Trophoblast cell (in vitro differentiated cells and primary cell): ENCODE data around the gene MAN1C1.

ENCODE experiments used
- DNase-seq, 2 donors: peaks; one replicate each; pipeline ENCODE4 v3.0.0-alpha.2; 2016
- H2AFZ ChIP-seq: 2 replicates; pipeline ENCODE4 v1.6.1; 2013; ENCODE audit warnings: low read length, moderate library complexity, mild to moderate bottlenecking; ENCODE audit not compliant: insufficient read depth, poor library complexity
- H2AK5ac ChIP-seq: 2 replicates; pipeline ENCODE4 v1.6.1; 2013; ENCODE audit warnings: mild to moderate bottlenecking, low read length
- H2BK120ac ChIP-seq: 2 replicates; pipeline ENCODE4 v1.6.1; 2013; ENCODE audit warnings: low read length, mild to moderate bottlenecking, moderate library complexity; ENCODE audit not compliant: insufficient read depth, poor library complexity
- H2BK12ac ChIP-seq: 2 replicates; pipeline ENCODE4 v1.6.1; 2013; ENCODE audit warnings: mild to moderate bottlenecking, low read length, moderate library complexity
- H2BK5ac ChIP-seq: 2 replicates; pipeline ENCODE4 v1.6.1; 2013; ENCODE audit warnings: low read length, low read depth, moderate library complexity, mild to moderate bottlenecking; ENCODE audit not compliant: poor library complexity
- H3K14ac ChIP-seq: 2 replicates; pipeline ENCODE4 v1.6.1; 2013; ENCODE audit warnings: mild to moderate bottlenecking, low read length
- H3K18ac ChIP-seq: 2 replicates; pipeline ENCODE4 v1.6.1; 2013; ENCODE audit warnings: mild to moderate bottlenecking, low read length
- H3K23ac ChIP-seq: 2 replicates; pipeline ENCODE4 v1.6.1; 2013; ENCODE audit warnings: low read length
- H3K27ac ChIP-seq: 2 replicates; pipeline ENCODE4 v1.5.1; 2013; ENCODE audit warnings: low read depth, mild to moderate bottlenecking, inconsistent platforms, low read length, moderate library complexity
- H3K27me3 ChIP-seq: 2 replicates; pipeline ENCODE4 v1.6.1; 2013; ENCODE audit warnings: inconsistent platforms, mild to moderate bottlenecking, low read length, moderate library complexity; ENCODE audit not compliant: insufficient read depth
- H3K36me3 ChIP-seq, 2 experiments: 1 replicate in 1 of 2; 2 replicates in 1 of 2; pipeline ENCODE4 v1.6.1; 2013; ENCODE audit warnings: low read length in 2 of 2, mild to moderate bottlenecking in 2 of 2, moderate library complexity in 1 of 2; ENCODE audit not compliant: insufficient read depth in 2 of 2, control insufficient read depth in 1 of 2
- H3K4ac ChIP-seq: 2 replicates; pipeline ENCODE4 v1.6.1; 2013; ENCODE audit warnings: low read depth, mild to moderate bottlenecking, low read length, moderate library complexity
- H3K4me1 ChIP-seq, 2 experiments: 1 replicate in 1 of 2; 2 replicates in 1 of 2; pipeline ENCODE4 v1.6.1; 2013; ENCODE audit warnings: low read length in 2 of 2, mild to moderate bottlenecking in 2 of 2, moderate library complexity in 1 of 2; ENCODE audit not compliant: insufficient read depth in 2 of 2, control insufficient read depth in 1 of 2
- H3K4me2 ChIP-seq: 2 replicates; pipeline ENCODE4 v1.6.1; 2013; ENCODE audit warnings: inconsistent platforms, mild to moderate bottlenecking, low read length, moderate library complexity
- H3K4me3 ChIP-seq: 2 replicates; pipeline ENCODE4 v1.5.1; 2013; ENCODE audit warnings: mild to moderate bottlenecking, low read depth, low read length, inconsistent platforms
- H3K79me1 ChIP-seq: one replicate; pipeline ENCODE4 v1.6.1; 2013; ENCODE audit warnings: low read length
- H3K79me2 ChIP-seq: 2 replicates; pipeline ENCODE4 v1.6.1; 2013; ENCODE audit warnings: low read length, mild to moderate bottlenecking; ENCODE audit not compliant: control insufficient read depth, insufficient read depth, poor library complexity
- H3K9ac ChIP-seq: 2 replicates; pipeline ENCODE4 v1.6.1; 2013; ENCODE audit warnings: mild to moderate bottlenecking, low read length
- H3K9me3 ChIP-seq: 2 replicates; pipeline ENCODE4 v1.6.1; 2013; ENCODE audit warnings: low read depth, mild to moderate bottlenecking, control low read depth, inconsistent platforms, low read length; ENCODE audit not compliant: insufficient read depth
- H4K12ac ChIP-seq: 2 replicates; pipeline ENCODE4 v1.6.1; 2013; ENCODE audit warnings: low read depth, mild to moderate bottlenecking, low read length, moderate library complexity
- H4K8ac ChIP-seq: 2 replicates; pipeline ENCODE4 v1.6.1; 2013; ENCODE audit warnings: low read depth, mild to moderate bottlenecking, low read length, moderate library complexity
- H4K91ac ChIP-seq: one replicate; pipeline ENCODE4 v1.6.1; 2013; ENCODE audit warnings: low read depth, mild to moderate bottlenecking, low read length, moderate library complexity
- WGBS: extraction: QIAGEN DNeasy Blood & Tissue Kit; methylation state at CpG from one replicate; pipeline ENCODE4 v1.1.7; 2013; ENCODE audit warnings: missing lambda C conversion rate; ENCODE audit not compliant: insufficient read length, insufficient coverage; ENCODE audit errors: extremely low coverage; 5-methylcytosine and 5-hydroxymethylcytosine counted together

Gene MAN1C1

GRCh38 chr1:25770541-25771220, 154.1 kb downstream of the MAN1C1 start:
- Histone ChIP-seq H3K79me1 (no peaks in the 10 kb centered on the region), H3K14ac (no peak overlapping the region), H2BK120ac (no peak overlapping the region), H2BK5ac (no peak overlapping the region), H3K27me3 (no peaks in the 10 kb centered on the region), H3K4me3 (no peak overlapping the region), H3K27ac (no peak overlapping the region), H3K79me2 (no peaks in the 10 kb centered on the region), H2BK12ac (no peak overlapping the region), H3K9ac (no peak overlapping the region), H3K18ac (no peak overlapping the region), H3K9me3 (peaks cover 4% of the 10 kb centered on the region), H4K12ac (no peak overlapping the region), H2AK5ac (no peak overlapping the region), H4K91ac (no peak overlapping the region), H2AFZ (no peak overlapping the region), H4K8ac (no peak overlapping the region), H3K23ac (no peak overlapping the region), H3K36me3 (no peaks in the 10 kb centered on the region), H3K4ac (no peak overlapping the region), H3K4me2 (no peak overlapping the region), H3K4me1 (peaks cover 8 to 12% of the 10 kb centered on the region in 2 experiments)
- DNase-seq: no peak
- no CpG with 5 or more reads among the region's 14 CpGs for WGBS

- Histone ChIP-seq H2BK5ac (no peak overlapping the region), H3K79me2 (no peaks in the 10 kb centered on the region), H2AK5ac (no peak overlapping the region), H2BK120ac (no peak overlapping the region), H2BK12ac (no peak overlapping the region), H4K91ac (no peak overlapping the region), H3K9ac (no peak overlapping the region), H4K8ac (no peak overlapping the region), H3K36me3 (no peaks in the 10 kb centered on the region), H3K4me1 (peaks cover 8 to 12% of the 10 kb centered on the region in 2 experiments), H2AFZ (no peak overlapping the region), H3K4ac (no peak overlapping the region), H3K9me3 (peaks cover 4% of the 10 kb centered on the region), H3K27ac (no peak overlapping the region), H3K14ac (no peak overlapping the region), H3K23ac (no peak overlapping the region), H3K4me2 (no peak overlapping the region), H3K79me1 (no peaks in the 10 kb centered on the region), H3K27me3 (no peaks in the 10 kb centered on the region), H4K12ac (no peak overlapping the region), H3K4me3 (no peak overlapping the region), H3K18ac (no peak overlapping the region)
- no peak for DNase-seq
- no CpG with 5 or more reads among the region's 34 CpGs for WGBS
Observed at GRCh38 chr1:25771221-25772114, 154.9 kb downstream of the MAN1C1 start.

DNA sequence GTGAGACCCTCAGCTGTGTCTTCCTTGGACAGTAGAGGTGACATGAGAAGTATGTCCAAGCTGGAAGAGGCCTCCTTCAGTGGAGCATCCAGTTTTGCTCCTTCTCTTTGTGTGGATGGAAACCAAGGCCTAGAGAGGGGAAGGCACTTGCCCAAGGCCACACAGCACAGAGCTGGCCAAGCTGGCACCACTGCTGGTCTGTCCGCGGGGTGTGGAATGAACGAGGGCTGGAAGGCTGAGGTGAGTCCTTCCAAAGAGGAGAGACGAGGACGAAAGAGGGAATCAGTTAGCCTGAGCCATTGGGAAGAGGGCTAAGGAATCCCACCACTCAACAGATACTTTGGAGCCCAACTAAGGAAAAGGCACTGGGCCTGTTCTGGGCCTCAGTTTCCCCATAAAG, 155.6 kb downstream of the MAN1C1 start:
- no CpG with 5 or more reads among the region's 5 CpGs for WGBS
- Histone ChIP-seq H3K27ac (no peak overlapping the region), H3K14ac (no peak overlapping the region), H3K9ac (no peak overlapping the region), H3K27me3 (no peaks in the 10 kb centered on the region), H2BK12ac (no peak overlapping the region), H3K4ac (no peak overlapping the region), H2AFZ (no peak overlapping the region), H4K91ac (no peak overlapping the region), H2BK5ac (no peak overlapping the region), H3K18ac (no peak overlapping the region), H3K79me1 (no peaks in the 10 kb centered on the region), H4K8ac (no peak overlapping the region), H2BK120ac (no peak overlapping the region), H3K79me2 (no peaks in the 10 kb centered on the region), H3K9me3 (peaks cover 4% of the 10 kb centered on the region), H3K4me3 (no peak overlapping the region), H3K4me1 (peaks cover 8 to 12% of the 10 kb centered on the region in 2 experiments), H3K36me3 (no peaks in the 10 kb centered on the region), H3K4me2 (no peak overlapping the region), H2AK5ac (no peak overlapping the region), H4K12ac (no peak overlapping the region), H3K23ac (no peak overlapping the region)
- DNase-seq: no peak

DNA sequence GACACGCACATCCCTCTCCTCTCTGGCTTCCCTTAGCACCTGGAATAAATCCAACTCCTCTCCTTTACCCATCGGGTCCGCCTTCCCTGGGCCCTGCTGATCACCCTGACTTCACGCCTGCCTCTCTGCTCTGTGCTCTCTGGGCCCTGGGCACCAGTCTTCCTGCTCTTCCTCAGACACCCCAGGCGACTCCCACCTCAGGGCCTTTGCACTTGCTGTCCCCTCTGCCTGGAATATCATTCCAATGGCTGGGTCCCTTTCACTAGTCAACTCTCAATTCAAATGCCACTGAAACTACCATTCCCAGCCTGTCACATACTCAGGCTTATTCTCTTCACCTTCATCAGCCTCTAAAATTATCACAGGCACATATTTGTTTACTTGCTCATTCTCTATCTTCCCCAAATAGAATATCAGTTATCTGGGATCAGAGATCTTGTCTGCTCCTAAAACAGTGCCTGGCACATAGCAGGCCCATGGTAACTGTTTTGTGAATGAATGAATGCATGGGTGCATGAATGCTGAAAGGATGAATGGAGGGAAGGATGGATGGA, 156.2 kb downstream of the MAN1C1 start:
- Histone ChIP-seq H3K27me3 (no peaks in the 10 kb centered on the region), H3K18ac (no peak overlapping the region), H3K23ac (no peak overlapping the region), H4K91ac (no peak overlapping the region), H2AFZ (no peak overlapping the region), H2AK5ac (no peak overlapping the region), H3K4me3 (no peak overlapping the region), H4K8ac (no peak overlapping the region), H2BK5ac (no peak overlapping the region), H3K36me3 (no peaks in the 10 kb centered on the region), H3K9me3 (peaks cover 4% of the 10 kb centered on the region), H2BK12ac (no peak overlapping the region), H3K14ac (no peak overlapping the region), H3K4me1 (peaks cover 8 to 12% of the 10 kb centered on the region in 2 experiments), H4K12ac (no peak overlapping the region), H3K4ac (no peak overlapping the region), H3K79me1 (no peaks in the 10 kb centered on the region), H3K9ac (no peak overlapping the region), H3K4me2 (no peak overlapping the region), H2BK120ac (no peak overlapping the region), H3K27ac (no peak overlapping the region), H3K79me2 (no peaks in the 10 kb centered on the region)
- WGBS: no CpG with 5 or more reads among the region's 5 CpGs
- DNase-seq: peak in 1 of 2 donors; percentile 55
